ENCODE data around the gene TRIM32.
"Not testable (repeated sequence)": the region's sequence is repeated elsewhere in the genome, so short reads cannot be mapped to it uniquely, and the experiment has no call there.

The TRIM32 gene

GRCh38 chr9:116689486-116690032, 2.5 kb downstream of the TRIM32 start:
- H3K4me3 ChIP-seq (ENCODE audit: low read depth, low read length) = no peak overlapping the region
- TF ChIP-seq CTCF (IDR thresholded peaks at IDR 0.05; ENCODE audit: borderline replicate concordance, insufficient read depth, low read depth, low read length) = no peak

GRCh38 chr9:116690805-116691204, 3.7 kb downstream of the TRIM32 start:
- H3K4me3 ChIP-seq (ENCODE audit: low read depth, low read length) = not testable (repeated sequence)

GRCh38 chr9:116691607-116692006, 4.5 kb downstream of the TRIM32 start:
- H3K4me3 ChIP-seq (ENCODE audit: low read depth, low read length) = no peak overlapping the region
- no peak for TF ChIP-seq CTCF (IDR thresholded peaks at IDR 0.05; ENCODE audit: borderline replicate concordance, insufficient read depth, low read depth, low read length)

GRCh38 chr9:116692616-116693015, 5.5 kb downstream of the TRIM32 start:
- no peak overlapping the region for H3K4me3 ChIP-seq (ENCODE audit: low read depth, low read length)
- TF ChIP-seq CTCF (IDR thresholded peaks at IDR 0.05; ENCODE audit: borderline replicate concordance, insufficient read depth, low read depth, low read length) = no peak

- H3K4me3 ChIP-seq (ENCODE audit: low read depth, low read length) = no peak overlapping the region
- no peak for TF ChIP-seq CTCF (IDR thresholded peaks at IDR 0.05; ENCODE audit: borderline replicate concordance, insufficient read depth, low read depth, low read length)
Observed at GRCh38 chr9:116693233-116693731, 6.2 kb downstream of the TRIM32 start.

GRCh38 chr9:116694785-116695291, 7.7 kb downstream of the TRIM32 start:
- no peak overlapping the region for H3K4me3 ChIP-seq (ENCODE audit: low read depth, low read length)
- TF ChIP-seq CTCF (IDR thresholded peaks at IDR 0.05; ENCODE audit: borderline replicate concordance, insufficient read depth, low read depth, low read length) = no peak

GRCh38 chr9:116695438-116695837, 8.3 kb downstream of the TRIM32 start:
- H3K4me3 ChIP-seq (ENCODE audit: low read depth, low read length) = no peak overlapping the region
- no peak for TF ChIP-seq CTCF (IDR thresholded peaks at IDR 0.05; ENCODE audit: borderline replicate concordance, insufficient read depth, low read depth, low read length)

Data from GM12875 (cell line).